T-helper 2 cell (primary cell): ENCODE measurements around the gene CDH13.

Experiments used
- DNase-seq, 5 experiments: peaks; one replicate each; pipeline versions ENCODE4 v3.0.0 to v3.0.0-alpha.2; 2012 to 2022

CDH13 gene

GRCh38 chr16:83539736-83540490, 913.1 kb downstream of the CDH13 start:
- DNase-seq: no peak

GRCh38 chr16:83541231-83541630, 914.5 kb downstream of the CDH13 start:
- DNase-seq: no peak

- DNase-seq: no peak
Observed at GRCh38 chr16:83542491-83542890, 915.7 kb downstream of the CDH13 start.

- DNase-seq: no peak
Observed at GRCh38 chr16:83549316-83550182, 922.8 kb downstream of the CDH13 start.

- DNase-seq: no peak
Observed at GRCh38 chr16:83550183-83550569, 923.4 kb downstream of the CDH13 start.

- DNase-seq: no peak
Observed at GRCh38 chr16:83552228-83552627, 925.5 kb downstream of the CDH13 start.

GRCh38 chr16:83552930-83553329, 926.2 kb downstream of the CDH13 start:
- DNase-seq: no peak

GRCh38 chr16:83554096-83554495, 927.3 kb downstream of the CDH13 start:
- no peak for DNase-seq

GRCh38 chr16:83554540-83554939, 927.8 kb downstream of the CDH13 start:
- DNase-seq: no peak

- no peak for DNase-seq
Observed at GRCh38 chr16:83561876-83562275, 935.1 kb downstream of the CDH13 start.

GRCh38 chr16:83568345-83568744, 941.6 kb downstream of the CDH13 start:
- DNase-seq: no peak

GRCh38 chr16:83574388-83574787, 947.6 kb downstream of the CDH13 start:
- DNase-seq: no peak

- DNase-seq: no peak
Observed at GRCh38 chr16:83577078-83577745, 950.4 kb downstream of the CDH13 start.

GRCh38 chr16:83578171-83578570, 951.4 kb downstream of the CDH13 start:
- DNase-seq: no peak

- DNase-seq: no peak
Observed at GRCh38 chr16:83579027-83579426, 952.3 kb downstream of the CDH13 start.

- no peak for DNase-seq
Observed at GRCh38 chr16:83579436-83579835, 952.7 kb downstream of the CDH13 start.

- peak in 1 of 5 experiments; percentile 2 for DNase-seq
Observed at GRCh38 chr16:83581082-83581481, 954.3 kb downstream of the CDH13 start.

- DNase-seq: no peak
Observed at GRCh38 chr16:83581994-83582747, 955.4 kb downstream of the CDH13 start.

- DNase-seq: no peak
Observed at GRCh38 chr16:83586036-83586435, 959.3 kb downstream of the CDH13 start.

GRCh38 chr16:83586461-83587200, 959.9 kb downstream of the CDH13 start:
- DNase-seq: no peak

GRCh38 chr16:83587201-83587600, 960.4 kb downstream of the CDH13 start:
- no peak for DNase-seq

GRCh38 chr16:83588070-83588469, 961.3 kb downstream of the CDH13 start:
- no peak for DNase-seq
